ENCODE measurements around the gene C6orf52. TPM values are rescaled to one million over a fixed set of nuclear protein-coding genes. Genes with fewer than 3 reads are reported as not detected.

The C6orf52 gene
- total and polyA plus RNA-seq, 5 donors from 2014 or later: 0.68 to 2.6 (median 2.3) TPM; not detected in 2

DNA sequence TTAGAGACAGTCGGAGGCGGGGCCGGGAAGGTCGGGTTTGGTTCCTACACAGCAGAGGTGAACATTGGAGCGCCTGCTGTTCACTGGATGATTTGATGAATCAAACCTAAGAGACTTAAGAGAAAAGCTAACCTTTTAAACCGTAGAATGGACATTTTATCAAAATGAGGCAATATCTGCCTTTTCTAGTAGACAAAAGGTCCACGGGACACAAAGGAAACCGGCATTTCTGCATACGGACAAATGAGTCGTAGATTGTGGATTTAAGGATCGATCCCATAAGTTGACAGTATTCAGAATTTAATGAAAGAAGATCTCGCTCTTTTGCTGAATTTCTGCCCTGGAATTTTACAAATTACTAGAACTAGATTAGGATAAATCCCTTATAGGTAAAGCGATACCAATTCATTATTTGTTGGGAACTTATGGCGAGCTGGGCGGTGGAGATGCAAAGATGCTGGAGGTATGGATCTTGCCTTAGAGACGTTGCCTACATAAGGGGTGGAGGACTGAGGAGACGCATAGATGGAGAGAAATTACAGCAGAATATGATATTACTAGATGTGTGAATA lies 756 bp upstream of the C6orf52 start:
- Mint-ChIP-seq H3K27me3 (peaks cover 10% of the 10 kb centered on the region), H3K36me3 (peaks cover 23% of the 10 kb centered on the region), H3K4me1 (peaks cover 17 to 50% (median 35%) of the 10 kb centered on the region in 4 donors), H3K4me3 (peak overlapping the region; percentile 97 to 99 (median 98)), H3K9me3 (peaks cover 0 to 5% (median 0%) of the 10 kb centered on the region in 7 donors), H3K27ac (peak overlapping the region; percentile 100)
- Histone ChIP-seq H3K4me1 (ENCODE audit: control insufficient read depth, insufficient read depth, low read length, poor library complexity, severe bottlenecking) (peaks cover 27% of the 10 kb centered on the region), H3K4me3 (ENCODE audit: low read depth, low read length) (peak overlapping the region; percentile 99), H3K27ac (ENCODE audit: insufficient read depth, low read length, poor library complexity, severe bottlenecking) (peak overlapping the region; percentile 97), H3K36me3 (ENCODE audit: control insufficient read depth, insufficient read depth, low read length) (peaks cover 16% of the 10 kb centered on the region), H3K27me3 (ENCODE audit: control insufficient read depth, insufficient read depth, low read length) (no peaks in the 10 kb centered on the region), H3K9me3 (ENCODE audit: control insufficient read depth in 2 of 2, low read length in 2 of 2) (no peaks in the 10 kb centered on the region)
- ATAC-seq (ENCODE audit: low read depth in 2 of 2): no peak
- no peak for DNase-seq

DNA sequence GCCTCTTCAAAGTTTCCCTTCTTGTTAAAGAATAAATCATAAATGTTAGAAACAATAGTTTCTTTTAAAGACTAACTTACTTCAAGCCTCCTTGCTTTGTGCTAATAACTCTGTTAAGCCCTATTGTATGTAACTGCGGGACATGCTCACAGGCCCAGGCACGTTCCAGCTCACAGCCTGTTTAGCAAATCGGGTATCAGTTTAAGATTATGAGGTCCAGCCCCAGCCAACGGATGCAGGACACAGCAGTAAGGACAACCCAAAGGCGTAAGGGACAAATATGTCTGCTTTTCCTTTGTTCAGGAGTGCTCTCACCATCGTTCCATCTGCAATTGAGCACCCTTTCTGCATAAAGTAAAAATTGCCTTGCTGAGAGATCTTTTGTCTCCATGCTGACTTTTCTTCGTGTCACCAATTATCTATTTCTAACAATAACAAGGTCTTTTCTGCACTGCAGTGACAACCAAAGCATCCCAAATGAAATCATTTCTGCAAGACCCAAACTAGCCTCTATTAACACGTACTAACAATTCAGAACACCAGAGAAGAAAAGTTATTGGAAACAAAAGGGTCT lies 1.4 kb downstream of the C6orf52 start:
- Mint-ChIP-seq H3K9me3 (peaks cover 0 to 5% (median 0%) of the 10 kb centered on the region in 7 donors), H3K36me3 (peaks cover 8% of the 10 kb centered on the region), H3K27me3 (peaks cover 10% of the 10 kb centered on the region), H3K4me1 (peaks cover 17 to 47% (median 32%) of the 10 kb centered on the region in 4 donors), H3K27ac (peak overlapping the region; percentile 78 to 100 (median 89)), H3K4me3 (peak overlapping the region; percentile 89 to 99 (median 98))
- Histone ChIP-seq H3K27me3 (ENCODE audit: control insufficient read depth, insufficient read depth, low read length) (no peaks in the 10 kb centered on the region), H3K36me3 (ENCODE audit: control insufficient read depth, insufficient read depth, low read length) (peaks cover 5% of the 10 kb centered on the region), H3K27ac (ENCODE audit: insufficient read depth, low read length, poor library complexity, severe bottlenecking) (no peak overlapping the region), H3K4me1 (ENCODE audit: control insufficient read depth, insufficient read depth, low read length, poor library complexity, severe bottlenecking) (peaks cover 27% of the 10 kb centered on the region), H3K4me3 (ENCODE audit: low read depth, low read length) (peak overlapping the region; percentile 99), H3K9me3 (ENCODE audit: control insufficient read depth in 2 of 2, low read length in 2 of 2) (no peaks in the 10 kb centered on the region)
- DNase-seq (no peak), ATAC-seq (ENCODE audit: low read depth in 2 of 2) (no peak)

DNA sequence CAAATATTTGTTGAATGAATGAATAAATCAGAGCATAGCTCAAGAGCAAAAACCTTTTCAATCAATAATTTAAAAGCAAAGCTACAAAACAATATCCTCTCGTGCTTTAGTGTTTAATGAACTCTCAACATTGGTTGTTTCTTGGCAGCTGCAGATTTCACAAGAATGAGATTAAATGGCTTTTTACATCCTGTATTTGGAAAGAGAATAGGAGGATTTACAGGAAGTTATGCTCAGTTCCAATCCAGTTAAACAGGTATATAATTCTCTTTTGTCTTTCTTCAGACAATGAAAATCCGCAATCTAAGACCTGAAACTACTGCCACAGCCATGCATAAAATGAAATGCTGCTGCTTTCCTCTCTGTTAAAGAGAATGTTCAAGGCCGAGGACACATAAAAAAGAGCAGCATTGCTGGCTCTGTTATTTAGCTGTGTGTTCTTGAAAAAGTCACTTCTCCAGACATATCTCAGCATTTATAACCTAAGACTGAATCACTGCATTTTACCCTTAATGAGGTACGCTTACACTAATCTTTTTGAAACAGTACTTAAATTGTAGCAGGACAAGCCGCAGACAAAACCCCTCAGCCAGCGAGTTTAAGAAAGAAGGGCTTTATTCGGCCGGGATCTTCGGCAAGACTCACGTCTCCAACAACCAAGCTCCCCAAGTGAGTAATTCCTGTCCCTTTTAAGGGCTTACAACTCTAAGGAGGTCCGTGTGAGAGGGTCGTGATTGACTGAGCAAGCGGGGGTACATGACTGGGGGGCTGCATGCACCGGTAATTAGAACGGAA lies 3.6 kb downstream of the C6orf52 start:
- Histone ChIP-seq H3K9me3 (ENCODE audit: control insufficient read depth in 2 of 2, low read length in 2 of 2) (no peaks in the 10 kb centered on the region), H3K27ac (ENCODE audit: insufficient read depth, low read length, poor library complexity, severe bottlenecking) (no peak overlapping the region), H3K27me3 (ENCODE audit: control insufficient read depth, insufficient read depth, low read length) (no peaks in the 10 kb centered on the region), H3K4me3 (ENCODE audit: low read depth, low read length) (no peak overlapping the region), H3K36me3 (ENCODE audit: control insufficient read depth, insufficient read depth, low read length) (no peaks in the 10 kb centered on the region), H3K4me1 (ENCODE audit: control insufficient read depth, insufficient read depth, low read length, poor library complexity, severe bottlenecking) (peaks cover 20% of the 10 kb centered on the region)
- peak overlapping the region in 3 of 4 donors; percentile 24 to 64 (median 60) for H3K4me3 Mint-ChIP-seq
- DNase-seq: no peak
- H3K27ac Mint-ChIP-seq: no peak overlapping the region
- H3K9me3 Mint-ChIP-seq: peaks cover 0 to 5% (median 0%) of the 10 kb centered on the region in 7 donors
- peaks cover 5% of the 10 kb centered on the region for H3K36me3 Mint-ChIP-seq
- no peak for ATAC-seq (ENCODE audit: low read depth in 2 of 2)
- H3K27me3 Mint-ChIP-seq: peaks cover 12% of the 10 kb centered on the region
- H3K4me1 Mint-ChIP-seq: peaks cover 13 to 32% (median 24%) of the 10 kb centered on the region in 4 donors

DNA sequence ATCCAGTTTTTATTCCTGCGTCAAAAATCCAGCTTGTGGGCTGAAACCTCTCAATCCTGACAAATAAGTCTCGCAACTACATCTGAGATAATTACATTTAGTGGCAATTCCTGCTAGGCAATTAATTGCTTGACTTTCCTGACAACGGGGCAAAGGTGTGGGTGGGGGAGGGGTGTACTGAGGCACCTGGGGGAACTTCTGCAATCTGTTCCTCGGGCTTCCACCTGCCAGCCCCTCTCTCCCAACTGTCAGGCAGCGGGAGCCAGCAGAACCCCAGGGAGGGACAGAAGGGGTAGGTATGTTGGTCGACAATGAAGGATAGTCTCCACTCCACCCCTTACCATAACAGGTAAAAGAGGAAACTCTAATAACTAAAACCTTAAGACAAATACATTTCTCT lies 6.8 kb downstream of the C6orf52 start:
- H3K4me3 ChIP-seq (ENCODE audit: low read depth, low read length): no peak overlapping the region
- no peaks in the 10 kb centered on the region for H3K27me3 ChIP-seq (ENCODE audit: control insufficient read depth, insufficient read depth, low read length)
- no peaks in the 10 kb centered on the region for H3K36me3 ChIP-seq (ENCODE audit: control insufficient read depth, insufficient read depth, low read length)
- Mint-ChIP-seq H3K9me3 (no peaks in the 10 kb centered on the region), H3K27me3 (peaks cover 9% of the 10 kb centered on the region), H3K4me3 (no peak overlapping the region), H3K36me3 (no peaks in the 10 kb centered on the region), H3K4me1 (peaks cover under 1 to 20% (median 12%) of the 10 kb centered on the region in 4 donors), H3K27ac (no peak overlapping the region)
- DNase-seq (no peak), ATAC-seq (ENCODE audit: low read depth in 2 of 2) (no peak)
- H3K9me3 ChIP-seq (ENCODE audit: control insufficient read depth in 2 of 2, low read length in 2 of 2): no peaks in the 10 kb centered on the region
- H3K27ac ChIP-seq (ENCODE audit: insufficient read depth, low read length, poor library complexity, severe bottlenecking): no peak overlapping the region
- peaks cover 8% of the 10 kb centered on the region for H3K4me1 ChIP-seq (ENCODE audit: control insufficient read depth, insufficient read depth, low read length, poor library complexity, severe bottlenecking)

DNA sequence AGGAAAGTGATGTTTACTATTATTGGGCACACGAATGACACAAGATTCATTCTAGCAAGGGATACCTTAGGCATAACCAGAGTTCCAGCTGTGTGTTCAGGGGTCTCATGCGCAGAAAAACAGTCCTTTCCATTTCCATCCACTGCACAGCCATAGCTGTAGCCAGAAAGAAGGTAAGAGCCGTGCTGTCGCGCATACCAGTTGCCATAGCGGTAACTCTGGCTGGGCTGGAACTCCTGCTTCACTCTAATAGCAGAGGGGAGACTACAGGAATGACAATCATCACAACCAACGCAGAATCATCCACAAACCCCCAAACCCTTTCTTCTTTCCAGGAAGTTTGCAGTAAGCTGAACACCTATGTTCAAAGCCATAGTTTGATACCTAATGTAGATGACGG lies 7.5 kb downstream of the C6orf52 start:
- Histone ChIP-seq H3K27ac (ENCODE audit: insufficient read depth, low read length, poor library complexity, severe bottlenecking) (no peak overlapping the region), H3K27me3 (ENCODE audit: control insufficient read depth, insufficient read depth, low read length) (no peaks in the 10 kb centered on the region), H3K4me1 (ENCODE audit: control insufficient read depth, insufficient read depth, low read length, poor library complexity, severe bottlenecking) (peaks cover 8% of the 10 kb centered on the region), H3K9me3 (ENCODE audit: control insufficient read depth in 2 of 2, low read length in 2 of 2) (no peaks in the 10 kb centered on the region), H3K36me3 (ENCODE audit: control insufficient read depth, insufficient read depth, low read length) (no peaks in the 10 kb centered on the region), H3K4me3 (ENCODE audit: low read depth, low read length) (no peak overlapping the region)
- Mint-ChIP-seq H3K27ac (no peak overlapping the region), H3K4me1 (peaks cover 1 to 17% (median 13%) of the 10 kb centered on the region in 4 donors), H3K27me3 (peaks cover 9% of the 10 kb centered on the region), H3K9me3 (no peaks in the 10 kb centered on the region), H3K36me3 (no peaks in the 10 kb centered on the region), H3K4me3 (peak overlapping the region in 1 of 4 donors; percentile 58)
- DNase-seq (no peak), ATAC-seq (ENCODE audit: low read depth in 2 of 2) (no peak)

DNA sequence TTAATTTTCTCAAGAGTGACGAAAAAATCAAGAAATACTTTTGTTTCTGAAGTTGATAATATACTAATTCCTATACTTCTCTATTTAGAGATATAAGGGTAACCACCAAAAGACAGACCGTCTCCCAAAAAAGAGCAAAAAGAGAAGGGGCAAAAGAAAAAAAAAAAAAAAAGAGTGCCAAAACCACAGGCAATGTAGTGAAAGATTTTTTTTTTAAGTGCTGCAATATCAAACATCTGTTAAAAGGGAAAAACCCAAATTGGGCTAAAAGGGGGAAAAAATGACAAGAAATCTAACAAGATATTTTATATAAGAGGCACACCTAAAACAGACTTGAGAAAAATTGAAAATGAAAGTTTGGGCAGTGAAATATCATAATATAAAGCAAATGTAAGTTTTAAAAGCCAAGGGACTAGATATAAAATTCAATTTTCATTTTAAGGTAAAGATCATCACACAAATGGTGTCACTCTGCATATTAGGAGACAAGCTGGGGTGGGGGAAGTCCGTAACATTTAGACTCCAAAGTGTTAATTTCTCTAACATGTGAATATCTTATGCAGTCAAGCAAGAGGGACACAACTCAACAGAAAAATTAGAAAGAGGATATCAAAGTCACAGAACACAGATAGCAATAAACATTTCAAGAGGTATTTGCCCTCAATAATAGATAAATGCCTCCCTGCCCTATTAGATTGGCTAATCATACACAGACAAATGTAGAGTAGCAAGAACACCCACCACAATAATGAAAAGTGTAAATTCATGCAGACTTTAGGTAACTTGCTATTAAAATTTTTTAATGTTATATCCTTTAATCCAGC lies 9.1 kb downstream of the C6orf52 start:
- Histone ChIP-seq H3K4me3 (ENCODE audit: low read depth, low read length) (no peak overlapping the region), H3K4me1 (ENCODE audit: control insufficient read depth, insufficient read depth, low read length, poor library complexity, severe bottlenecking) (peaks cover 8% of the 10 kb centered on the region), H3K36me3 (ENCODE audit: control insufficient read depth, insufficient read depth, low read length) (no peaks in the 10 kb centered on the region), H3K27me3 (ENCODE audit: control insufficient read depth, insufficient read depth, low read length) (no peaks in the 10 kb centered on the region), H3K9me3 (ENCODE audit: control insufficient read depth in 2 of 2, low read length in 2 of 2) (no peaks in the 10 kb centered on the region), H3K27ac (ENCODE audit: insufficient read depth, low read length, poor library complexity, severe bottlenecking) (no peak overlapping the region)
- H3K27ac Mint-ChIP-seq: peak overlapping the region in 1 of 3 donors; percentile 18
- no peaks in the 10 kb centered on the region for H3K9me3 Mint-ChIP-seq
- DNase-seq (no peak), ATAC-seq (ENCODE audit: low read depth in 2 of 2) (no peak)
- H3K4me3 Mint-ChIP-seq: peak overlapping the region in 1 of 4 donors; percentile 29
- H3K36me3 Mint-ChIP-seq: no peaks in the 10 kb centered on the region
- peaks cover 1 to 17% (median 13%) of the 10 kb centered on the region in 4 donors for H3K4me1 Mint-ChIP-seq
- H3K27me3 Mint-ChIP-seq: peaks cover 9% of the 10 kb centered on the region

DNA sequence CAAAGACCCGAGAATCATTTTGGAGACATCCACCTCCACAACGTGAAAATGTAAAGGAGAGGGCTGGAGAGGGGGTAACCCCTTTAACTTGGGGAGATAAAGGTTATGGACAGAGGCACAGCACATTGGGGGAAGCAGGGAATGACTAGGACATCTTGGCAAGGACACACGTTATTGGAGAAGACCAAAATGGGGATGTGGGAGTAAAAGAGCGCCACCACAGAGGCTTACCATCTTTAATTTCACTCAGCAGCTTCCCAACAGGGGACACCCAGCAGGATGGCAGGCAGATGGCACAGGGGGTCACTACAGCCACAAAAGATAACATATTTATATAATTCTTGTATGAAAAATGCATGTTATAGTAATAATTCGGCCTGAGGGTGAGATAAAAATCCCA lies 9.8 kb downstream of the C6orf52 start:
- H3K4me1 Mint-ChIP-seq: peaks cover 1 to 17% (median 13%) of the 10 kb centered on the region in 4 donors
- DNase-seq (no peak), ATAC-seq (ENCODE audit: low read depth in 2 of 2) (no peak)
- peaks cover 9% of the 10 kb centered on the region for H3K27me3 Mint-ChIP-seq
- H3K27ac Mint-ChIP-seq: peak overlapping the region in 1 of 3 donors; percentile 73
- H3K4me3 Mint-ChIP-seq: peak overlapping the region in 1 of 4 donors; percentile 32
- H3K9me3 Mint-ChIP-seq: no peaks in the 10 kb centered on the region
- no peak overlapping the region for H3K4me3 ChIP-seq (ENCODE audit: low read depth, low read length)
- no peak overlapping the region for H3K27ac ChIP-seq (ENCODE audit: insufficient read depth, low read length, poor library complexity, severe bottlenecking)
- no peaks in the 10 kb centered on the region for H3K36me3 Mint-ChIP-seq
- H3K27me3 ChIP-seq (ENCODE audit: control insufficient read depth, insufficient read depth, low read length): no peaks in the 10 kb centered on the region
- H3K4me1 ChIP-seq (ENCODE audit: control insufficient read depth, insufficient read depth, low read length, poor library complexity, severe bottlenecking): peaks cover 8% of the 10 kb centered on the region
- H3K9me3 ChIP-seq (ENCODE audit: control insufficient read depth in 2 of 2, low read length in 2 of 2): no peaks in the 10 kb centered on the region
- no peaks in the 10 kb centered on the region for H3K36me3 ChIP-seq (ENCODE audit: control insufficient read depth, insufficient read depth, low read length)

Data from CD4-positive, CD25-positive, alpha-beta regulatory T cell (primary cell).